ENCODE measurements around the gene GTF3A.

- TF ChIP-seq EZH2 (IDR thresholded peaks at IDR 0.05; ENCODE audit: borderline replicate concordance, low read depth, low read length, poor library complexity, severe bottlenecking), result no peak
- no peak for TF ChIP-seq CTCF (conservative IDR thresholded peaks at IDR 0.05; ENCODE audit: low read depth, low read length)
These were observed 20.6 kb upstream of the GTF3A start for GRCh38 chr13:27403727-27404385.
